Esophagus squamous epithelium (tissue), 5 donors: Measurements from ENCODE around the gene RRAD. TPM values are rescaled to one million over a fixed set of nuclear protein-coding genes. Genes with fewer than 3 reads are reported as not detected.

ENCODE experiments used
- DNase-seq: peaks from one replicate; lab custom pipeline; 2025; lab: John Stamatoyannopoulos, UW
- H3K27ac ChIP-seq, 4 donors: fragments of 200-600 bp; sonication (generic); one replicate each; pipeline ENCODE4 v1.5.1; 2016 to 2019; ENCODE audit warnings: mild to moderate bottlenecking in 1 of 4
- H3K27me3 ChIP-seq, 4 donors: fragments of 200-600 bp; sonication (generic); 1 replicate in 3 of 4; 2 replicates in 1 of 4; pipeline versions ENCODE4 v1.5.1 to v1.6.0; 2017 to 2021; ENCODE audit warnings: antibody characterized with exemption in 1 of 4
- H3K36me3 ChIP-seq, 3 donors: fragments of 200-600 bp; sonication (generic); one replicate each; pipeline ENCODE4 v1.5.1; 2016 to 2019
- H3K4me1 ChIP-seq, 3 donors: fragments of 200-600 bp; sonication (generic); one replicate each; pipeline ENCODE4 v1.5.1; 2017 to 2019
- H3K4me3 ChIP-seq, 4 donors: fragments of 200-600 bp; sonication (generic); 1 replicate in 3 of 4; 2 replicates in 1 of 4; pipeline ENCODE4 v1.5.1; 2016 to 2019; ENCODE audit warnings: mild to moderate bottlenecking in 2 of 4, moderate library complexity in 1 of 4
- H3K9me3 ChIP-seq, 3 donors: fragments of 200-600 bp; sonication (generic); one replicate each; pipeline ENCODE4 v1.5.1; 2016 to 2019
- CTCF ChIP-seq, 6 experiments: fragments of 450-650 bp in 4 of 6; fragments of 200-600 bp in 2 of 6; sonication (generic) in 2 of 6; IDR thresholded peaks; one replicate each; pipeline ENCODE4 v1.5.1; 2016 to 2019; ENCODE audit warnings: antibody characterized with exemption in 6 of 6, mild to moderate bottlenecking in 4 of 6, moderate library complexity in 4 of 6
- POLR2A ChIP-seq, 4 donors: fragments of 450-650 bp; IDR thresholded peaks; one replicate each; pipeline ENCODE4 v1.6.1; 2017; ENCODE audit warnings: antibody characterized with exemption in 4 of 4, mild to moderate bottlenecking in 4 of 4, moderate library complexity in 3 of 4
- WGBS, 2 donors: methylation state at CpG; one replicate each; pipeline ENCODE4 v1.1.5; 2018; 5-methylcytosine and 5-hydroxymethylcytosine counted together
- intact Hi-C: fragments of 100-400 bp; cut with DNase I; formaldehyde crosslinking; loops from one replicate; pipeline ENCODE4 v1.15.0; 2022
- total RNA-seq, 4 donors: library from RNA; depleted of rRNA; stranded (reverse); fragments of >200 nt; gene quantifications; one replicate each; pipeline ENCODE4 v1.1.0, GENCODE V29; 2016
- donor health status: DM: yes; HTN: yes; CAD: no.

RRAD gene
- total RNA-seq, 4 donors from 2014 or later: 68.7 to 208 (median 129) TPM

DNA sequence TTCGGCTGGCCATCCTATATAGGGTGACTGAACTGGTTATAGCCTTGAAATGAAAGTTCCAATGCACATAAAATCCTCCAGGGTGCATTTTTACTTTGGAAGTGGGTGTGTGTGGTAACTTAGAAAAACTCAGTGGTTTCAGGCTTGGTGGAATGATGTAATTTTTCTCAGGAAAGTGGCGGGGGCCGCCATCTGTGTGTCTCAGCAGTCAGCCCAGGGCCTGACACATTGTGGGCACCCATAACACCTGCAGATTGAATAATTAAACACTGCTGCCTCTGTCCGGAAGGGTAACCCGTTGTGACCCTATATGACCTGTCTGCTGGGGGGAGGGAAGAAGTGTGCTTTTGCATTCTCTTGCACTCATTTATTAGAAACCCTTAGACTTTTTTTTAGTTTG, 47.3 kb downstream of the RRAD start:
- Histone ChIP-seq H3K9me3 (no peaks in the 10 kb centered on the region), H3K4me1 (peaks cover 7 to 35% (median 13%) of the 10 kb centered on the region in 3 donors), H3K4me3 (no peak overlapping the region), H3K27me3 (no peaks in the 10 kb centered on the region), H3K36me3 (peaks cover 0 to 4% (median 0%) of the 10 kb centered on the region in 3 donors), H3K27ac (no peak overlapping the region)
- TF ChIP-seq CTCF (IDR thresholded peaks at IDR 0.05): no peak
- no peak for DNase-seq
- 44 to 67% methylated on average over 5 of the region's 5 CpGs for WGBS, 2 donors
- intact Hi-C loops: no loop called here

GRCh38 chr16:66874079-66874775, 51.1 kb downstream of the RRAD start:
- 22 to 27% methylated on average over 1 of the region's 1 CpG for WGBS, 2 donors
- H3K4me3 ChIP-seq: no peak overlapping the region
- no peaks in the 10 kb centered on the region for H3K27me3 ChIP-seq
- H3K4me1 ChIP-seq: peaks cover 9 to 17% (median 14%) of the 10 kb centered on the region in 3 donors
- TF ChIP-seq POLR2A (IDR thresholded peaks at IDR 0.05): no peak
- no peak for TF ChIP-seq CTCF (IDR thresholded peaks at IDR 0.05)
- H3K27ac ChIP-seq: peak overlapping the region in 2 of 4 donors; percentile 10 to 47
- H3K36me3 ChIP-seq: no peaks in the 10 kb centered on the region
- no peak for DNase-seq
- intact Hi-C loops: no loop called here
- H3K9me3 ChIP-seq: no peaks in the 10 kb centered on the region

GRCh38 chr16:66873685-66874055, 51.7 kb downstream of the RRAD start:
- H3K27ac ChIP-seq: peak overlapping the region in 3 of 4 donors; percentile 19 to 86 (median 49)
- TF ChIP-seq POLR2A (IDR thresholded peaks at IDR 0.05) (no peak), CTCF (IDR thresholded peaks at IDR 0.05) (no peak)

DNA sequence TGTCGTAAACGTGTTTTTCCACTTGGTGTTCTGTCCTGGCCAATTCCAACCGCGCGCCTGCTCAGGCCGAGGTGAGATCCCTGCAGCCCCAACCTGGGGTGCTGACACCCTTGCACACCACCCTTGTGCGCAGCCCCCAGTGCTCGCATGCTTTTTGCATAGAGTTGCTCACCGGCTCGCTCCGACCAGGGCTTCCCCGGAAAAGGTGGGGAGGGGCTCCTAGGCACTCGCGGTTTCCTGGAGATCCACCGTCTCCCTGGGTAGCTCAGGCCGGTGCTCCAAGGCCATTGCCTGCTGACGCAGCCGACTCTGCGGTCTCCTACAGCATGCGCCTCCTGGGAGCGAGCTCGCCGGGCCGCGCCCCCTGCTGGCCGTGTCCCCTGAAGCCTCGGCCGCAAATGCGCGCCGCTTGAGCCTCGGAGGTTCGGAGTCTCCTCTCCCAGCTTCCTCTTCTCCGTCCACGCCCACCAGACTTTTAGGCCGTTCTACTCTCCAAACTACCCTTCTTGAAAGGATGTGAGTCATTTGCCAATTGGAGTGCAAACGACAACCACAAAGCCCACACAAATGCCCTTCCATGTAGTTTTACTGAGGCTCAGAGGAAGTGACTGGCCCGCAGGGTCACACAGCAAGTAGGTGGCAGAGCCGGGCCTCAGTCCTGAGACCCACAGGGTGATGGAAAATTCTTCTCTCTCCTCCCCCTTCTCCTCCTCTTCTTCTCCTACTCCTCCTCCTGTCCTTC, 52.2 kb downstream of the RRAD start:
- H3K36me3 ChIP-seq: no peaks in the 10 kb centered on the region
- H3K4me3 ChIP-seq: peak overlapping the region; percentile 8 to 46 (median 34)
- DNase-seq: peak; percentile 57
- H3K4me1 ChIP-seq: peaks cover 9 to 20% (median 14%) of the 10 kb centered on the region in 3 donors
- H3K9me3 ChIP-seq: no peaks in the 10 kb centered on the region
- H3K27me3 ChIP-seq: no peaks in the 10 kb centered on the region
- peak overlapping the region; percentile 19 to 86 (median 44) for H3K27ac ChIP-seq
- no peak for TF ChIP-seq POLR2A (IDR thresholded peaks at IDR 0.05)
- TF ChIP-seq CTCF (IDR thresholded peaks at IDR 0.05): peak; percentile 75 to 94 (median 89)
- intact Hi-C loops: no loop called here
- WGBS, 2 donors: 4 to 5% methylated on average over 16 to 24 of the region's 39 CpGs

More at GRCh38 chr16:66873685-66874055, 51.7 kb downstream of the RRAD start:
- intact Hi-C loops: no loop called here
- Histone ChIP-seq H3K9me3 (no peaks in the 10 kb centered on the region), H3K27me3 (no peaks in the 10 kb centered on the region), H3K4me1 (peaks cover 9 to 17% (median 14%) of the 10 kb centered on the region in 3 donors), H3K36me3 (no peaks in the 10 kb centered on the region), H3K4me3 (no peak overlapping the region)
- no peak for DNase-seq

DNA sequence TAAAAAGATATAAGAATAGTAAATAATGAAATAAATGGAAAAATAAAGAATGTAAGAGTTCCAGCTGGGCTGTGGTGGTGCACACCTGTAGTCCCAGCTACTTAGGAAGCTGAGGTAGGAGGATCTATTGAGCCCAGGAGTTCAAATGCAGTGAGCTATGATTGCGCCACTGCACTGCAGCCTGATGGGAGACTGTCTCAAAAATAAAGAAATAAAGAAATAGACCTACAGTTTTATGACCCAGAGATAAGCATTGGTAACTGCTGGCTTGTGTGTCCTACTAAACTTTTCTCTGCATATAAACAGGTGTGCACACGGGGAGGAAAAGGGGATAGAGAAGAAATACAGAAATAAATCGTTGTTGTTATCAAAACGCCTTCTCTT, 52.8 kb downstream of the RRAD start:
- intact Hi-C loops: no loop called here
- DNase-seq: no peak
- Histone ChIP-seq H3K27ac (peak overlapping the region in 3 of 4 donors; percentile 19 to 86 (median 49)), H3K36me3 (no peaks in the 10 kb centered on the region), H3K4me3 (peak overlapping the region in 3 of 4 donors; percentile 32 to 46 (median 36)), H3K9me3 (no peaks in the 10 kb centered on the region), H3K27me3 (no peaks in the 10 kb centered on the region), H3K4me1 (peaks cover 9 to 25% (median 14%) of the 10 kb centered on the region in 3 donors)
- TF ChIP-seq POLR2A (IDR thresholded peaks at IDR 0.05): no peak
- no peak for TF ChIP-seq CTCF (IDR thresholded peaks at IDR 0.05)
- WGBS, 2 donors: 47 to 53% methylated on average over 4 of the region's 4 CpGs
